AG10803 (cell line): Measurements from ENCODE around the gene RABGAP1.
A peak's percentile ranks its signal among the peaks of the same experiment; 100 is the strongest.

Experiments
- DNase-seq: peaks from one replicate; pipeline ENCODE4 v3.0.0; 2010; ENCODE audit warnings: low read depth
- H3K4me3 ChIP-seq: 2 replicates; pipeline ENCODE4 v1.5.1; 2011; ENCODE audit warnings: mild to moderate bottlenecking, low read length, control low read depth
- CTCF ChIP-seq: conservative IDR thresholded peaks from 2 replicates; pipeline ENCODE4 v1.5.1; 2011; ENCODE audit warnings: mild to moderate bottlenecking, low read length, control low read depth, inconsistent platforms

Gene RABGAP1

GRCh38 chr9:122991370-122991830, 50.6 kb downstream of the RABGAP1 start:
- H3K4me3 ChIP-seq = no peak overlapping the region
- TF ChIP-seq CTCF = peak; percentile 81
- peak; percentile 93 for DNase-seq

GRCh38 chr9:122996586-122996985, 55.8 kb downstream of the RABGAP1 start:
- DNase-seq = no peak
- TF ChIP-seq CTCF = no peak
- no peak overlapping the region for H3K4me3 ChIP-seq

GRCh38 chr9:122998448-122998847, 57.6 kb downstream of the RABGAP1 start:
- no peak overlapping the region for H3K4me3 ChIP-seq
- DNase-seq = no peak
- no peak for TF ChIP-seq CTCF

GRCh38 chr9:123000371-123001068, 59.7 kb downstream of the RABGAP1 start:
- TF ChIP-seq CTCF = no peak
- DNase-seq = no peak
- no peak overlapping the region for H3K4me3 ChIP-seq

GRCh38 chr9:123002754-123003153, 61.9 kb downstream of the RABGAP1 start:
- DNase-seq = no peak
- no peak for TF ChIP-seq CTCF
- no peak overlapping the region for H3K4me3 ChIP-seq

GRCh38 chr9:123003466-123003865, 62.6 kb downstream of the RABGAP1 start:
- H3K4me3 ChIP-seq = no peak overlapping the region
- DNase-seq = peak; percentile 37
- TF ChIP-seq CTCF = no peak

- no peak for TF ChIP-seq CTCF
Observed at GRCh38 chr9:123005964-123006363, 65.1 kb downstream of the RABGAP1 start.

More at GRCh38 chr9:123005964-123006363, 65.1 kb downstream of the RABGAP1 start:
- no peak overlapping the region for H3K4me3 ChIP-seq
- no peak for DNase-seq
